HepG2 (cell line): ENCODE measurements around the gene INHA. TPM values are rescaled to one million over a fixed set of nuclear protein-coding genes. Genes with fewer than 3 reads are reported as not detected.

Source experiments
- GMEB2 ChIP-seq: IDR thresholded peaks from 2 replicates; pipeline ENCODE4 v1.6.1; 2016; ENCODE audit warnings: missing biosample characterization, missing genetic modification reagents, low read depth
- GZF1 ChIP-seq: sonication (generic); formaldehyde crosslinking; IDR thresholded peaks from 2 replicates; pipeline ENCODE4 v1.5.1; 2020; ENCODE audit warnings: mild to moderate bottlenecking, missing genetic modification reagents
- HNRNPL ChIP-seq: fragments of 200-400 bp; formaldehyde crosslinking; IDR thresholded peaks from 2 replicates; pipeline ENCODE4 v1.6.1; 2017; ENCODE audit warnings: mild to moderate bottlenecking, low read depth, low read length
- MED13 ChIP-seq: sonication (generic); formaldehyde crosslinking; IDR thresholded peaks from 2 replicates; pipeline ENCODE4 v1.5.0; 2020; ENCODE audit warnings: missing genetic modification reagents
- NRL ChIP-seq: sonication (generic); formaldehyde crosslinking; IDR thresholded peaks from 2 replicates; pipeline ENCODE4 v1.5.0; 2020; ENCODE audit warnings: missing genetic modification reagents, mild to moderate bottlenecking, moderate library complexity, borderline replicate concordance
- UBTF ChIP-seq: sonication (generic); formaldehyde crosslinking; IDR thresholded peaks from 2 replicates; pipeline ENCODE4 v1.4.0; 2020; ENCODE audit warnings: mild to moderate bottlenecking, missing genetic modification reagents
- ZBTB4 ChIP-seq: sonication (generic); formaldehyde crosslinking; IDR thresholded peaks from 2 replicates; pipeline ENCODE4 v1.4.0; 2020; ENCODE audit warnings: missing genetic modification reagents, mild to moderate bottlenecking, borderline replicate concordance
- ZKSCAN5 ChIP-seq: sonication (generic); formaldehyde crosslinking; IDR thresholded peaks from 2 replicates; pipeline ENCODE4 v1.5.1; 2020; ENCODE audit warnings: mild to moderate bottlenecking, missing genetic modification reagents
- ZNF101 ChIP-seq: sonication (generic); formaldehyde crosslinking; IDR thresholded peaks from 2 replicates; pipeline ENCODE4 v1.4.0; 2020; ENCODE audit warnings: mild to moderate bottlenecking, low read depth, missing genetic modification reagents, borderline replicate concordance
- ZNF263 ChIP-seq: sonication (generic); formaldehyde crosslinking; IDR thresholded peaks from 2 replicates; pipeline ENCODE4 v1.4.0; 2020; ENCODE audit warnings: missing genetic modification reagents
- ZNF326 ChIP-seq: sonication (generic); formaldehyde crosslinking; IDR thresholded peaks from 2 replicates; pipeline ENCODE4 v1.4.0; 2020; ENCODE audit warnings: missing genetic modification reagents, borderline replicate concordance
- ZNF710 ChIP-seq: sonication (generic); formaldehyde crosslinking; IDR thresholded peaks from 2 replicates; pipeline ENCODE4 v1.5.0; 2020; ENCODE audit warnings: mild to moderate bottlenecking, missing genetic modification reagents, borderline replicate concordance
- polyA plus RNA-seq, 8 experiments: library from polyadenylated mRNA; depleted of rRNA in 3 of 8; stranded (reverse) in 7 of 8; unstranded in 1 of 8; fragments of >200 nt; fragmentation: Illumina TruSeq in 4 of 8; extraction: Trizol in 4 of 8; gene quantifications; 2 replicates each; pipeline versions ENCODE4 v1.2.1 to v1.2.3, GENCODE V29; 2011 to 2016; ENCODE audit warnings: low read depth in 4 of 8, missing spikeins in 1 of 8, mixed read lengths in 1 of 8; ENCODE audit not compliant: insufficient read depth in 1 of 8
- total RNA-seq, 5 experiments: library from RNA; depleted of rRNA; stranded (reverse); fragments of >200 nt; fragmentation: Illumina TruSeq; extraction: Trizol; gene quantifications; 2 replicates each; pipeline ENCODE4 v1.2.3, GENCODE V29; 2016; ENCODE audit warnings: low read depth in 1 of 5
- TF ChIP-seq, protein P1 (sequence below): sonication (generic); formaldehyde crosslinking; IDR thresholded peaks from 2 replicates; pipeline ENCODE4 v1.9.0; 2021; ENCODE audit warnings: missing genetic modification reagents, borderline replicate concordance
- TF ChIP-seq, protein P2 (sequence below): sonication (generic); formaldehyde crosslinking; IDR thresholded peaks from 2 replicates; pipeline ENCODE4 v1.4.0; 2020; ENCODE audit warnings: mild to moderate bottlenecking, missing genetic modification reagents

The INHA gene
- total and polyA plus RNA-seq, 2 of the 13 experiments (the other 11 are each of a cell fraction or from before 2014, with no cell fraction given) = 4.1 to 15.2 TPM

GRCh38 chr2:219576505-219577388 is 4.6 kb downstream of the INHA start (continued):
- TF ChIP-seq ZNF326 (no peak), ZNF710 (peak; percentile 97), ZNF101 (CRISPR knock-in tag) (0 out of 2 replicates have a peak, but pooled peaks have one; percentile 28), ZKSCAN5 (CRISPR knock-in tag) (no peak), HNRNPL (no peak), ZBTB4 (peak; percentile 58; the same call in 1 of the 2 replicates), ZNF263 (CRISPR knock-in tag) (peak; percentile 100), NRL (CRISPR knock-in tag) (peak; percentile 96), MED13 (CRISPR knock-in tag) (peak; percentile 75; the same call in 1 of the 2 replicates), GMEB2 (CRISPR knock-in tag) (0 out of 2 replicates have a peak, but pooled peaks have one; percentile 47), GZF1 (CRISPR knock-in tag) (peak; percentile 94), UBTF (peak; percentile 93; the same call in 1 of the 2 replicates)
- TF ChIP-seq, protein P1, sequence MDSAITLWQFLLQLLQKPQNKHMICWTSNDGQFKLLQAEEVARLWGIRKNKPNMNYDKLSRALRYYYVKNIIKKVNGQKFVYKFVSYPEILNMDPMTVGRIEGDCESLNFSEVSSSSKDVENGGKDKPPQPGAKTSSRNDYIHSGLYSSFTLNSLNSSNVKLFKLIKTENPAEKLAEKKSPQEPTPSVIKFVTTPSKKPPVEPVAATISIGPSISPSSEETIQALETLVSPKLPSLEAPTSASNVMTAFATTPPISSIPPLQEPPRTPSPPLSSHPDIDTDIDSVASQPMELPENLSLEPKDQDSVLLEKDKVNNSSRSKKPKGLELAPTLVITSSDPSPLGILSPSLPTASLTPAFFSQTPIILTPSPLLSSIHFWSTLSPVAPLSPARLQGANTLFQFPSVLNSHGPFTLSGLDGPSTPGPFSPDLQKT (CRISPR knock-in tag) = no peak
- TF ChIP-seq, protein P2, sequence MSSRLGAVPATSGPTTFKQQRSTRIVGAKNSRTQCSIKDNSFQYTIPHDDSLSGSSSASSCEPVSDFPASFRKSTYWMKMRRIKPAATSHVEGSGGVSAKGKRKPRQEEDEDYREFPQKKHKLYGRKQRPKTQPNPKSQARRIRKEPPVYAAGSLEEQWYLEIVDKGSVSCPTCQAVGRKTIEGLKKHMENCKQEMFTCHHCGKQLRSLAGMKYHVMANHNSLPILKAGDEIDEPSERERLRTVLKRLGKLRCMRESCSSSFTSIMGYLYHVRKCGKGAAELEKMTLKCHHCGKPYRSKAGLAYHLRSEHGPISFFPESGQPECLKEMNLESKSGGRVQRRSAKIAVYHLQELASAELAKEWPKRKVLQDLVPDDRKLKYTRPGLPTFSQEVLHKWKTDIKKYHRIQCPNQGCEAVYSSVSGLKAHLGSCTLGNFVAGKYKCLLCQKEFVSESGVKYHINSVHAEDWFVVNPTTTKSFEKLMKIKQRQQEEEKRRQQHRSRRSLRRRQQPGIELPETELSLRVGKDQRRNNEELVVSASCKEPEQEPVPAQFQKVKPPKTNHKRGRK (CRISPR knock-in tag) = no peak
